Activated CD8-positive, alpha-beta memory T cell treated with anti-CD3 and anti-CD28 coated beads for 36 hours (primary cell): Measurements from ENCODE around the gene CD58. TPM values are rescaled to one million over a fixed set of nuclear protein-coding genes. Genes with fewer than 3 reads are reported as not detected.
"Not testable (repeated sequence)": the region's sequence is repeated elsewhere in the genome, so short reads cannot be mapped to it uniquely, and the experiment has no call there.

ENCODE experiments used
- CTCF ChIA-PET: fragments of 350-600 bp; sonication (Branson Sonifier 250); formaldehyde crosslinking; loops from one replicate; lab custom pipeline; 2021; ENCODE audit warnings: antibody characterized with exemption; lab: Charles Lee
- POLR2A ChIA-PET: fragments of 350-600 bp; sonication (Branson Sonifier 250); formaldehyde crosslinking; loops from one replicate; lab custom pipeline; 2021; ENCODE audit warnings: antibody characterized with exemption; lab: Charles Lee
- total RNA-seq, 2 experiments: library from RNA; stranded (reverse); gene quantifications; one replicate each; pipeline ENCODE4 v1.2.3, GENCODE V29; 2021

Gene CD58
- total RNA-seq, 2 experiments from 2014 or later, result 28.8 to 29.1 TPM

DNA sequence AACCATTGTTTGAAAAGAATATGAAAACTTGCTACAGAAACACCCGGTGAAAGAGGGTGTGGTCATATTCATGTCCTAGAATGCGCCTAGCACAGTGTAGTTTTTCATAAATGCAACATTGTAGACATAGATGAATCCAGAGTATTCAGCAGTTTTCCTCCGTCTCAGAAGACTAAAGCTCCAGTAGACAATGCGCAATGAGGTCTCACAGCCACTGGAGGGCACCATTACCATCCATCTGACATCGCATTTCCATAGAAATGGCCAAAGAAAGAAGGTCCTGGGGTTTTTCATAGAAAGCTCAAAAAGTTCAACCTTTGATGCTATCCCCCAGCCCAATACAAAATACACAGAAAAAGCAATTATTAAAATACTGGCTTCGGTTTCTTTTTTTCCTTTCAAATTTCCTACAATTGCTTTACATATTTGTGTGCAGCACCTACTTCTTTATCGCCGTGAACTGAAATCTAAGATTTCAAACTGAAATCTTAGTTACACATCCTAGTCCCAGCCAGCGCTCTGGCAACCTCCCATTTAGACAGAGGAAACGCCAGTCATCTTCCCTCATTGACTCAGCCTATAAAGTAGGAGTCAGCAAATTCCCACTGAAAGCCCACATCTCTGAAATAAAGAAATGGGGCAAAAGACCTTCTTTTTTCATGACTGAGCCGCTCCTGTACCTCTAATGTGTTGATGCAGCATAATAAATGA, 3.9 kb upstream of the CD58 start:
- CTCF ChIA-PET, result interaction anchor here (1.0 to 1.7 kb wide), 12 partner anchors 9 to 482 kb away, joined by 3 to 12 read pairs (median 4); partner anchors contain the start of gene IGSF3
- POLR2A ChIA-PET, result no interaction called here

DNA sequence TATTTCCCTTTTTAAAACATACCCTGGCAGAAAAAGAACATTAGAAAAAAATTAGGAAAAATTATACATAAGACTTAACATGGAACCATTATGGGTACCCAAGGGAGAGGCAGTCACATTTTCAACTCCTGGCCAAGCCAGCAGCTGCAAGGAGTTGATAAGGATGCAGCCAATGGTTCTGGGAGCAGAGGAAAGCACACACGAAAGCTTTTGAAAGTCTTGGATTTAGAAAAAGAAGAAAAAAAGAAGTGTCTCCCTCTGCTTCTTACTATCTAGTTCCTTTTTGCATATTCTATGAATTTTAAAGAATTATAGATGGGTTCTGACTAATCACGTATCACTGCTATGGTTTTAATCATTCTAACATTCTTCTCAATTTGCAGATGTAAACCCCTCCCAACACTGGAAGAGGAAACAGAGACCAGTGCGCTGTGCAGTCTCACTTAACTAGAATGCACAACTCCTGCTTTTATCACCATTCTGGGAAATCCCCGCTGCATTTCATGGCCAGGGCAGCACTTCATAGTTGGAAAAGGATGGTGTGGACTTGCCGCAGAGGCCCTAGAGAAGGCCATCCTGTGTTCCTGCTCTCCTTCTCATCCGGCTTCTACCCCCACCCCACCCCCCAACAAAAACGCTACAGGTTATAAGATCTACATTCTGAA, 2.7 kb upstream of the CD58 start:
- ChIA-PET POLR2A (no interaction called here), CTCF (interaction anchor here (1.4 to 1.7 kb wide), 4 partner anchors 11 to 308 kb away, joined by 3 to 12 read pairs (median 5); no protein-coding TSS in a partner anchor)

DNA sequence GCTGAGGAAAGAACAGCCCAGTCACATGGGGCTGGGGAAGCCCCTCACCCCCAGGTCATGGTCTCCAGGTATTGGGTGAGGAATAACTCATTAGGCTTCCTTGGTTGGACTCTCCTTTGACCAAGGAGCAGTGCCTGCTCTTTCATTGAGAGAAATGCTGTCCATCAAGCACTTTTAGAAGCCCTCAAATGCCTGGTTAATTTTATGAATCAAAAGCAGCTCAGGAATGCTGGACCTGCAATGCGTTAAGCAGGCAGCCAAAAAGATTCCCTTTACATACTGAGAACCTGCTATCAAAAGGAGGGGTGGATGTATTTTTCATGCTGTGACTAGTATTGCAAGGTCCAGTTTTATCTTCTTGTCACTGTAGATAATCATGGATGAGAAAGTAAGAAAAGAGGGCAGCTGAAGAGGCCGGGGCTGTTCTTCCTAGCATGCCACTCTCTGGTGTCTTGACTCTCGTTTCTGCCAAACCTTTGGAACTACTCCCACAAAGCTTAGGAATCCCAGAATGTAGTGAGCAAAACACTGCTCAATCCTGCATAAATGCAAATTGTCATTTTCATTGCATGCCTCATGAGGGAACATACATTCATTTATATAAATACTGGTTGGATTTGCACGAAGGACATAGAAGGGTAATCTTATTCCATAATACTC, 2.1 kb upstream of the CD58 start:
- POLR2A ChIA-PET, result interaction anchor here (0.6 kb wide), 1 partner anchor 60 kb away, joined by 3 read pairs; no protein-coding TSS in a partner anchor
- CTCF ChIA-PET, result interaction anchor here (1.1 to 1.3 kb wide), 2 partner anchors 166 to 169 kb away, joined by 3 read pairs; no protein-coding TSS in a partner anchor

DNA sequence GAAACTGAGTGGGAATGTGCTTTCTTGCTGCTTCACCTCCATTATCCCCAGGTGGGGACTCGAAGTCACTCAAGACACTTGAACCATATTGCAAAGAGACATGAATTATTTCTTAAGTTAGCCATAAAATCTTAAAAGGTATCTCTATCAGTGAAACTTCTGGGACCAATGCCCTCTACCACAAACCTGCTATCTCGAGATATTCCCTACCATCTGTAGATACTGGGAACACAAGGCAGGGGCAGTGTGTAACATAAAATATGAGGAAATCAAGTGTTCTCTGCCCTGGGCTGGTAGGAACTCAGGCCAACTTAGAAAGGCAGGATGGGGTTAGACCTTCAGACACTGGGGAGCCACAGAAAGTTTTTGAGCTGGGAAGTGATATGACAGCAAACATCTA, 1.3 kb upstream of the CD58 start:
- POLR2A ChIA-PET, result no interaction called here
- CTCF ChIA-PET, result interaction anchor here (1.1 to 1.9 kb wide), 3 partner anchors 166 to 433 kb away, joined by 3 to 5 read pairs (median 3); no protein-coding TSS in a partner anchor

DNA sequence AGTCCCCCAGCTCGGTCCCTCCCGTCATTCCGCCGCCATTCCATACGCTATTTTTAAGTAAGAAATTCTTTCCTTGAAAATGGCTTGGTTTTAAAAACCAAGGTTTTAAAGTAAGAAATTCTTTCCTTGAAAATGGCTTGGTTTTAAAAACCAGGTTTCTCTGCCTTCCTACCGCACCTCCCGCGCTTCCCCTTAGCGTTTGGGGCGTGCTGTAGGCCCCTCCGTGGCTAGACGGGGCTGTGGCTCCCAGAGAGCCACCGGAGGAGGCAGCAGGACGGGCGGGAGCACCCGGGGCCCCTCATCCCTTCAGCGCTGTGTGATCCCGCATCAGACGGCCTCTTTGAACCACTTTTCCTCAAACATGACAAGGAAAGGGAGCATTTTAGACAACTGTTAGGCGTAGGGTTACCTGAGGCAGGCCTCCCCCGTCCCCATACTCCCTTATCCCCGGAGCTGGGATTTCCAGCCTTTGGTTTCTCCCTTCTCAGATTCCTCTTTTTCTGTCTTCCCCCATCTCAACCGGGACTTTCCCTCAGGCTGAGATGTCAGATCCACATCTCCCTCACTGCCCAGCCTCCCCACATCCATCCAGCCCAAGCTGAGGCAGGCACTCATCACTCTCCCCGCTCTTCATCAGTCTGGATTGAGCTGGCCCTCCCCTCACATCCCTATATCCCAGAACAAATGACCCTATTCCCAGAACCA, 541 bp upstream of the CD58 start:
- CTCF ChIA-PET, result interaction anchor here (0.7 to 1.9 kb wide), 4 partner anchors 14 to 432 kb away, joined by 3 to 5 read pairs (median 3); no protein-coding TSS in a partner anchor
- POLR2A ChIA-PET, result interaction anchor here (1.0 to 1.1 kb wide), 2 partner anchors 100 to 101 kb away, joined by 4 to 11 read pairs; no protein-coding TSS in a partner anchor

DNA sequence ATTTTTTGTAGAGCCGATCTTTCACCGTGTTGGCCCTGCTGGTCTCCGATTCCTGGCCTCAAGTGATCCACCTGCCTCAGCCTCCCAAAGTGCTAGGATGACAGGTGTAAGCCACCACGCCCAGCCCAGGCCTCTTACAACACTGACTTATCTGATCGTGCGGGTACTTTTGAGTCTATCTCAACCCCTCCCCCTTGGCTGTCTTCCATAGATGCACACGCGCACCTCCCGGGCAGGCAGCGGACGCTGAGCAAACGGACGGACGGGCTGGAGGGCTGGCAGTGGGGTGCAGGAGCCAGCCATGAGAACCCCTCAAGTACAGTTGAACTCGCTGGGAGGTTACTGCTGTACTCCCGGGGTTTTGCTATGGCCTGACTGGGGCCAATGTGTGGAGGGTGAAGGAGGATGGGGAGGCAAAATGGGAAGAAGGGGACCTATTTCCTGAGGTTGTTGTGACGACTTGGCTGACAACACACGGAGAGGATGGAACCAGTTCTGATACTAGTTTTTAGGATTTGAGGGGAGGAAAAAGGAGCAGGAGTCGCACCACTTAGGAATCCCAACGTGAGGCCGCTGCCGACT, 959 bp downstream of the CD58 start:
- POLR2A ChIA-PET, result interaction anchor here (0.6 to 3.3 kb wide), 6 partner anchors 13 to 403 kb away, joined by 3 to 26 read pairs (median 3); no protein-coding TSS in a partner anchor
- CTCF ChIA-PET, result interaction anchor here (0.7 to 1.3 kb wide), 4 partner anchors 54 to 416 kb away, joined by 3 to 5 read pairs (median 3); no protein-coding TSS in a partner anchor

DNA sequence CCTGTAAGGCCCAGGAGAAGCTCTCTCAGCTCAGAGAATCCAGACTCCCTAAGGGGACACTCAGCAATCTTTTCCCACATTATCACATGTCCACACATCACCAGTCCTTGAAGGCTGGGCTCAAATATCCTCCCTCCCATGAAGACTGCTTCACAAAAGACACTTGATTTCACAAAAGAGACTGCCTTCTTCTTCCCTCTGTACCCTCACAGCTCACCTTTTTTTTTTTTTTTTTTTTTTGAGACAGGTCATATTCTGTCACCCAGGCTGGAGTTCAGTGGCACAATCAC, 1.5 kb downstream of the CD58 start:
- ChIA-PET POLR2A (interaction anchor here (0.7 to 3.3 kb wide), 4 partner anchors 12 to 491 kb away, joined by 3 to 26 read pairs (median 8); partner anchors contain the start of gene TTF2), CTCF (interaction anchor here (0.6 to 1.3 kb wide), 8 partner anchors 13 to 504 kb away, joined by 3 to 5 read pairs (median 3); no protein-coding TSS in a partner anchor)

DNA sequence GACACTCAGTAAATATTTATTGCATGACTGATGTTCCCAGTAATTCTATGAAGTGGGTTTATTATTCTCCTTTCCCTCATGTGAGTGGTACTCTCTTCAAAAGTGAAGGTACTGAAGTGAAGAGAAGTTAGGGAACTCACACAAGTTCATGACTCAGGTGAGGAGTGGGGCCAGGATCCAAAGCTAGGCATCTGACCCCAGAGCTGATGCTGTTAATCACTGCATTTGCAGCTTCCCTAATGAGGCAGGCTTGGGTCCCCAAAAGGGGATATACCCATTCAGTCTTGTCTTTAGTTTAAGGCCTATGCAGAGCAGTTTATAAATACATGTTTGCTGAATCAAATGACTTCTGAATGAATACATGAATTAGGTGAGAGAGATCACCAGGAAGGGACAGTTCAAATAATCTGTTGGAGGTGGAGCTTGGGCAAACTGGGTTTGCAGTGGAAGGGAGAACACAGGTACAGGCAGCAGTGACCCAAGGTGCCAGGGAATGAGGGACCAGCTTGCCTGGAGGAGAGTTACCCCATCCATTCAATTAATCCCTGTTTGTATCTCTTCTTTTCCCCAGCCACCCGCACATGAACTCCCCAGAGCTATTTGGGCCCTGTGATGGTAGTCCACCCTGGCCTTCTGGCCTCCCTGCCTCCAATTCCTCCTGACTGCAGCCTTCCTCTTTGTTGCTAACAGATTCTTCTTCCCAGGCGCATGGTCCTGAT, 2.0 kb downstream of the CD58 start:
- ChIA-PET POLR2A (interaction anchor here (0.9 to 3.3 kb wide), 3 partner anchors 12 to 492 kb away, joined by 3 to 26 read pairs (median 12); partner anchors contain the start of gene TTF2), CTCF (interaction anchor here (0.5 to 1.3 kb wide), 8 partner anchors 12 to 505 kb away, joined by 3 to 5 read pairs (median 4); no protein-coding TSS in a partner anchor)

DNA sequence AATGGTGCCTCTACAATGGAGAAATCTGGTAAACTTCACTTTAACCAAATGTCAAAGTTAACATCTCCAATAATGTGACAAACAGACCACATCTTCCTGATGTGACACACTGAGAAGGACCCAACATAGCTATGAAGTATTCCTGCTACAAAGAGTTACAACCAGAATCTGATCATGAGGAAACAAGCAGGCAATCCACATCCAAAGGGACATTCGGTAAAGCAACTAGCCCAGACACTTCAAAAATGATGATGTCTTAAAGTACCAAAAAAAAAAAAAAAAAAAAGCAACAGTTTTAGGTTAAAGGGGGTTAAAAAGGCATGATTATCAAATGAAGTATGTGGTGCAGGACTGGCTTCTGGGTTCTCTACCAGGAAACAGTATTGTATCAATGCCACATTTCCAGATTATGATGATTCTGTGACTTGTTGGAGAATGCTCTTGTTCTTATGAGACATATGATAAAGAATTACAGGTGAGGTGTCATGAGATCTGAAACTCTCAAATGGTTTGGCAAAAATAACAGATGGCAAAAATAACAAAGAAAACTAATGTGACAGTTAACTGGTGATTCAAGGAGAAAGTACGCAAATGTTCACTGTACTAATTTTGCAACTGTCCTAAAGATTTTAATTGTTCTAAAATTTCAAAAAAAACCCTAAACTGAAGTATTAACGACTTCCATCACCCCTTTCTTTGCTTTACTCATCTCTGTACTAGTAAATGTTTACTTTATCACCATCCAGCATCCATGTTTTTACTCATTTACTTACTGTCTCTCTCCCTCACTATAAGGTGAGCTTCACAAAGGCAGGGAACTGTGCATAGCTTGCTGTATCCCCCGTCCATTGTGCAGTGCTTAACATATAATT, 2.8 kb downstream of the CD58 start:
- POLR2A ChIA-PET, result interaction anchor here (0.7 to 3.3 kb wide), 2 partner anchors 11 to 419 kb away, joined by 8 to 26 read pairs; no protein-coding TSS in a partner anchor
- CTCF ChIA-PET, result interaction anchor here (0.5 to 1.3 kb wide), 5 partner anchors 11 to 206 kb away, joined by 3 to 5 read pairs (median 3); no protein-coding TSS in a partner anchor

DNA sequence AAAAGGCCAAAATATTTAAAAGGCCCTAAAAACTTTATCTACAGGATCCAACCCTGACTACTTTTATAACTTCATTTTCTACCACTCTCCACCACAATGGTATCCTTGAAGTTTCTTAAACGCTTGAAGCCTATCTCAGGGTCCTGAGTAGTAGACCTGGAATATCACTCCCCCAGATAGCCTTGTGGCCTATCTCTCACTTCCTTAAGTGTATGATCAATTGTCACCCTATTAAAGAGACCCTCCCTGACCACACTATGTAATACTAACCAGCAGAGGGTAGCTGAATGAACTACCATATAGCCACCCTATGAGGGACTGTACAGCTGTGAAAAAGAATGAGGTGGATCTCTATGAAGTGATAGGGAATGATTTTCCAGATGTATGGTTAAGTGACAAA, 5.6 kb downstream of the CD58 start:
- POLR2A ChIA-PET, result no interaction called here
- CTCF ChIA-PET, result interaction anchor here (0.5 kb wide), 1 partner anchor 216 kb away, joined by 3 read pairs; no protein-coding TSS in a partner anchor

DNA sequence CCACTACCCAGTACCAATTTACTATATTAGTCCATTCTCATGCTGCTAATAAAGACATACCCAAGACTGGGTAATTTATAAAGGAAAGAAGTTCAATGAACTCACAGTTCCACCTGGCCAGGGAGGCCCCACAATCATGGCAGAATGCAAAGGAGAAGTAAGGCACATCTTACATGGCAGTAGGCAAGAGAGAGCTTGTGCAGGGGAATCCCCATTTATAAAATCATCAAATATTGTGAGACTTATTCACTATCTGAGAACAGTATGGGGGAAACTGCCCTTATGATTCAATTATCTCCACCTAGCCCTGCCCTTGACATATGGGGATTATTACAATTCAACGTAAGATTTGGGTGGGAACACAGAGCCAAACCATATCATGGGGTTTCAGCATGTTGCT, 6.4 kb downstream of the CD58 start:
- POLR2A ChIA-PET, result no interaction called here

DNA sequence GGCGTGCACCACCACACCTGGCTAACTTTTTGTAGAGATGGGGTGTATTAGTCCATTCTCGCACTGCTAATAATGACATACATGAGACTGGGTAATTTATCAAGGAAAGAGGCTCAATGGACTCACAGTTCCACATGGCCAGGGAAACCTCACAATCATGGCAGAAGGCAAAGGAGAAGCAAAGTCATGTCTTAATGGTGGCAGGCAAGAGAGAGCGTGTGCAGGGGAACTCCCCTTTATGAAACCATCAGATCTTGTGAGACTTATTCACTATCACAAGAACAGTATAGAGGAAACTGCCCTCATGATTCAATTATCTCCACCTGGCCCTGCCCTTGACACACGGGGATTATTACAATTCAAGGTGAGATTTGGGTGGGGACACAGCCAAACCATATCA, 8.4 kb downstream of the CD58 start:
- CTCF ChIA-PET, POLR2A ChIA-PET: not testable (repeated sequence)

More for the DNA sequence above, 6.4 kb downstream of the CD58 start:
- CTCF ChIA-PET, result no interaction called here

DNA sequence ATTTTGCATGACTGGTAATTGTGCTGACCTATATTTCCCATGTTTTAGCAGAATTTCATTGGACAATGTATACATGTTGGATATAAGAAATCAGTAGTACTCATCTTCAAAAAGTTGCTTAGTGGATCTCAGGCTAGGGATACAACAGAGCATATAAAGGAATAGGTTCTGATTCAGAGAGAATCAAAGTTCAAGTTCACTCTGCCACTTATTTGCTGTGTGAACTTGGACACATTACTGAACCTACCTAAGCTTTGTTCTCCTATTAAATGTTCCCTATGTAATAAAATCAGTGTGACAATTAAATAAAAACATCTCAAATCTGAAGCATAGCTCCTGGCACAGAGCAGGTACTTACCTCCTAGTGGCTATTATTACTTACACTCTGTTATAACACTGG, 9.3 kb downstream of the CD58 start:
- ChIA-PET POLR2A (no interaction called here), CTCF (no interaction called here)

DNA sequence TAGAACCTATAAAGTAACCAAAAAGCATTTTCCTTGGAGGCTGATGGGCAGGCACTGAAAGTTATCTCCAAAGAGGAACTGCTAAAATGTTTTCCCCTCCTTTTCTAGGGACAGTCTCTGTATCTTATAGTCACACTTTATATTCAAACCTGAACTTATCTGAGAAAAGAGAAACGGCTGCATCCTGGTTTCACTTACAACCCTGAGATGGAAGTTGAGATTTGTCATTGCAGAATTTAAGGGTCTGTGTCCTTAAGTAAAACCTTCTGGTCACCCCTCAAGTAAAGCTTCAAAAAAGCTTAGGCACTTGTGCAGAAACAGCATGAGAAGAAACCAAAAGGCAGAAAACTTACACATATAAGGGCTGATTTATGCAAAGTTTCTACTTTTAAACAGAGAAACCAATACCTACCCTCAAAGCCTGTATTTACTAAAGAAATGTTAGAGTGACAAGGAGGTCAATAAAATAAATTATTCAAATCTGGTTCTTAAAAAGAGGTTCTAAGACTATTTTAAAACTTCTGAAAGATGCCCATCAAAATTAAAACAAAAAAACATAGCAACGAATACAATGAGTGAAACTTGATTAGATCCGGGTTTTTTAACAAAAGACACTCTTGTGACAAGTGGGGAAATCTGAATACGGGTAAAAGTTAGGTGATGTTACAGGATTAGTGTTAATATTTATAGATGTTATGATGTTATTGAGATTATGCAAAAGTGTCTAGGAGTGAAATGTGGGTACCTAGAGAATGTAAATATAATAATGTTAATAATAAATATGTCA, 9.9 kb downstream of the CD58 start:
- CTCF ChIA-PET, result interaction anchor here (0.6 kb wide), 1 partner anchor 692 kb away, joined by 3 read pairs; no protein-coding TSS in a partner anchor
- POLR2A ChIA-PET, result no interaction called here

DNA sequence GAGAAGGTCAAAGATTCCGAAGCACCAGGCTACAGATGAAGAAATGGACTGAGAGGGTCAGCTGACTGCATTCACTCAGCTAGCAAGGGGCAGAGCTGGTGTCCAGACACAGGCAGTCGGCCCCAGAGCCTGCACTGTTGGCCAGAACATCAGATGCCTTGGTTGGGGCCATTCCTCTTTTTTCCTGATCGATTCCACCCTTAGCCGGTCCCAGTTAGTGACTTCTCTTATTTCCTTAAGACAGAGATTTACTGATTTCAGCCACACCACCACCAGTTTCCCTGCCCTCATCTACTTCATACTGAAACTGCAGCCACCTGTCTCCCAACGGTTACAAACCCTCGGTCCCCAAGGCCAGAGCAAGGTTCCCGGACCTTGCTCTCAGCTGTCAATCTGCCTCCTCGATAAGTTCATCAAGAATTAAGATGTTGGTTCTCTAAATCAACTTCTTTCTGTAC, 11.5 kb downstream of the CD58 start:
- ChIA-PET POLR2A (no interaction called here), CTCF (no interaction called here)

DNA sequence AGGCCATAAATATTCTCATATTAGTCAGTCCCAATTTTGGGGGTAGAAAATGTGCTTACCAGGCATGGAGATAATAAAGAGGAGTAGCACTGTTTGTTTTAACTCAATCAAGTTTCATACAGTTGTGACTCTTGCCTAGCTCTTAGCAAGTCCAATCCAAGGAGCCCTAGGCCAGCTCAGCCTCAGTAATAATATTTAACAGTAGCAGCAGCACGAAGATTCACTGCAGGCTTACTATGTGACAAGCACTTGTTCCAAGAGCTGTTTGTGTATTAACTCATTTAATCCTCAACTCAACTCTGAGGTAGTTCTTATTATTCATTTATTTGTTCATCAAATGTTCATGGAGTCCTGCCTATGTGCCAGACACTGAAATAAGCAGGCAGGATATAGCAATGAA, 12.3 kb downstream of the CD58 start:
- ChIA-PET POLR2A (no interaction called here), CTCF (no interaction called here)
